ENCODE results near the gene GABPB2.

DNA sequence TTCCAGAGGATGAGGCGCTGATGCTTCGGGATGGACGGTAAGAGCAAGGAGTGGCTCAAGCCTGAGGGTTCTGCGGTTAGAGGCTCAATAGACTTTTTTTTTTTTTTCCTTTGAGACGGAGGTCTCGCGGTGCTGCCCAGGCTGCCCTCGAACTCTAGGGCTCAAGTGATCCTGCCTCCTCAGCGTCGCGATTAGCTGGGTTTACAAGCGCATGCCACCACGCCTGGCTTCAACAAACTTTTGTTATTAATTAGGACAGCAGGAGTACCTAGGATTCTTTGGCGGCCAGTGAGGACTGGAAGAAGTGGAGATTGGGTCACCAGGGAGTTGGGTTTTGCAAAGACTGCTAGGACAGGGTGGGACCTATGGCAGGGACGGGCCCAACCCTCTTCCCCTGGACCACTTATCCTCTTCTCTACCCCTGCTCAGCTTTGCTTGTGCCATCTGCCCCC is 96.0 kb downstream of the GABPB2 start:
- TF ChIP-seq, protein P1, sequence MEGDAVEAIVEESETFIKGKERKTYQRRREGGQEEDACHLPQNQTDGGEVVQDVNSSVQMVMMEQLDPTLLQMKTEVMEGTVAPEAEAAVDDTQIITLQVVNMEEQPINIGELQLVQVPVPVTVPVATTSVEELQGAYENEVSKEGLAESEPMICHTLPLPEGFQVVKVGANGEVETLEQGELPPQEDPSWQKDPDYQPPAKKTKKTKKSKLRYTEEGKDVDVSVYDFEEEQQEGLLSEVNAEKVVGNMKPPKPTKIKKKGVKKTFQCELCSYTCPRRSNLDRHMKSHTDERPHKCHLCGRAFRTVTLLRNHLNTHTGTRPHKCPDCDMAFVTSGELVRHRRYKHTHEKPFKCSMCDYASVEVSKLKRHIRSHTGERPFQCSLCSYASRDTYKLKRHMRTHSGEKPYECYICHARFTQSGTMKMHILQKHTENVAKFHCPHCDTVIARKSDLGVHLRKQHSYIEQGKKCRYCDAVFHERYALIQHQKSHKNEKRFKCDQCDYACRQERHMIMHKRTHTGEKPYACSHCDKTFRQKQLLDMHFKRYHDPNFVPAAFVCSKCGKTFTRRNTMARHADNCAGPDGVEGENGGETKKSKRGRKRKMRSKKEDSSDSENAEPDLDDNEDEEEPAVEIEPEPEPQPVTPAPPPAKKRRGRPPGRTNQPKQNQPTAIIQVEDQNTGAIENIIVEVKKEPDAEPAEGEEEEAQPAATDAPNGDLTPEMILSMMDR (IDR thresholded peaks at IDR 0.05; ENCODE audit: low read depth, low read length), result no peak
- no peak for TF ChIP-seq EZH2phosphoT487 (IDR thresholded peaks at IDR 0.05; ENCODE audit: low read depth)
